ENCODE results near the gene FRMD1.

The FRMD1 gene

GRCh38 chr6:168004945-168005344, 74.1 kb downstream of the FRMD1 start:
- no peak for DNase-seq (ENCODE audit: low spot score)

- no peak for DNase-seq (ENCODE audit: low spot score)
These were observed 75.0 kb downstream of the FRMD1 start for GRCh38 chr6:168004023-168004422.

All from ecto neural progenitor cell (in vitro differentiated cells).